Pancreas (tissue), 10 donors: Measurements from ENCODE around the gene ADAMTS4. TPM values are rescaled to one million over a fixed set of nuclear protein-coding genes. Genes with fewer than 3 reads are reported as not detected.
A peak's percentile ranks its signal among the peaks of the same experiment; 100 is the strongest.

Experiments used
- ATAC-seq, 4 donors: fragments of 200-7000 bp; cut with Tn5 transposase; one replicate each; pipeline versions ENCODE4 v1.8.0 to v1.9.1; 2020; ENCODE audit warnings: mild to moderate bottlenecking in 4 of 4, moderate library complexity in 4 of 4
- DNase-seq, 6 donors: peaks; one replicate each; pipeline ENCODE4 v3.0.0-alpha.2; 2020
- FAIRE-seq: peaks from 2 replicates; lab custom pipeline; 2012; peaks lifted over from hg19 to GRCh38; lab: Jason Lieb, UNC
- H3K27ac ChIP-seq, 4 donors: fragments of 200-600 bp; sonication (generic); 1 replicate in 3 of 4; 2 replicates in 1 of 4; pipeline versions ENCODE4 v1.5.0 to v1.8.0; 2020
- H3K27me3 ChIP-seq, 4 donors: fragments of 200-600 bp; one replicate each; pipeline ENCODE4 v1.8.0; 2021
- H3K36me3 ChIP-seq, 3 donors: fragments of 200-600 bp; sonication (generic) in 1 of 3; one replicate each; pipeline versions ENCODE4 v1.5.0 to v1.8.0; 2020 to 2021
- H3K4me1 ChIP-seq, 3 donors: fragments of 200-600 bp; one replicate each; pipeline ENCODE4 v1.8.0; 2021
- H3K4me3 ChIP-seq, 4 donors: fragments of 200-600 bp; sonication (generic) in 2 of 4; one replicate each; pipeline versions ENCODE4 v1.5.0 to v1.8.0; 2020 to 2021
- H3K9me3 ChIP-seq, 4 donors: fragments of 200-600 bp; one replicate each; pipeline ENCODE4 v1.8.0; 2021
- WGBS, 2 donors: extraction: QIAGEN DNeasy Blood & Tissue Kit; methylation state at CpG; one replicate each; pipeline ENCODE4 v1.1.7; 2013; 5-methylcytosine and 5-hydroxymethylcytosine counted together
- intact Hi-C, 3 donors: fragments of 100-400 bp; cut with DNase I; formaldehyde crosslinking; loops; one replicate each; pipeline versions ENCODE4 v1.11.1 to v1.14.2; 2022
- polyA plus RNA-seq, 2 donors: library from polyadenylated mRNA; stranded (reverse); fragments of 200-250 nt; gene quantifications; one replicate each; pipeline ENCODE4 v1.2.3, GENCODE V29; 2013
- total RNA-seq, 6 donors: library from RNA; stranded (reverse); fragmentation: NEBNext Ultra II Directional in 4 of 6; extraction: Animal tissue kit (Norgen Biotek cat#: 25700) in 4 of 6; gene quantifications; one replicate each; pipeline versions ENCODE4 v1.2.1 to v1.2.4, GENCODE V29; 2021 to 2023
- TF ChIP-seq, protein P1 (sequence below), 4 donors: fragments of 200-600 bp; sonication (generic) in 3 of 4; IDR thresholded peaks; one replicate each; pipeline versions ENCODE4 v1.5.0 to v1.8.0; 2021; ENCODE audit warnings: antibody characterized with exemption in 4 of 4
- donor health status: healthy with polysubstance abuse.
- donor health status: DM: no; HTN: no; CAD: no; lungs with moderate emphysema.
- donor health status: DM: no; HTN: no; CAD: no.
- donor health status: control.
- donor health status: control.
- donor health status: Bipolar disorder and iron deficiency.
- donor health status: DM: yes; HTN: yes; CAD: no.
- donor health status: DM: no; HTN: no; CAD: no.
- donor health status: DM: no; HTN: no; CAD: no.
- donor health status: DM: yes; HTN: yes; CAD: no.

The ADAMTS4 gene, protein sequence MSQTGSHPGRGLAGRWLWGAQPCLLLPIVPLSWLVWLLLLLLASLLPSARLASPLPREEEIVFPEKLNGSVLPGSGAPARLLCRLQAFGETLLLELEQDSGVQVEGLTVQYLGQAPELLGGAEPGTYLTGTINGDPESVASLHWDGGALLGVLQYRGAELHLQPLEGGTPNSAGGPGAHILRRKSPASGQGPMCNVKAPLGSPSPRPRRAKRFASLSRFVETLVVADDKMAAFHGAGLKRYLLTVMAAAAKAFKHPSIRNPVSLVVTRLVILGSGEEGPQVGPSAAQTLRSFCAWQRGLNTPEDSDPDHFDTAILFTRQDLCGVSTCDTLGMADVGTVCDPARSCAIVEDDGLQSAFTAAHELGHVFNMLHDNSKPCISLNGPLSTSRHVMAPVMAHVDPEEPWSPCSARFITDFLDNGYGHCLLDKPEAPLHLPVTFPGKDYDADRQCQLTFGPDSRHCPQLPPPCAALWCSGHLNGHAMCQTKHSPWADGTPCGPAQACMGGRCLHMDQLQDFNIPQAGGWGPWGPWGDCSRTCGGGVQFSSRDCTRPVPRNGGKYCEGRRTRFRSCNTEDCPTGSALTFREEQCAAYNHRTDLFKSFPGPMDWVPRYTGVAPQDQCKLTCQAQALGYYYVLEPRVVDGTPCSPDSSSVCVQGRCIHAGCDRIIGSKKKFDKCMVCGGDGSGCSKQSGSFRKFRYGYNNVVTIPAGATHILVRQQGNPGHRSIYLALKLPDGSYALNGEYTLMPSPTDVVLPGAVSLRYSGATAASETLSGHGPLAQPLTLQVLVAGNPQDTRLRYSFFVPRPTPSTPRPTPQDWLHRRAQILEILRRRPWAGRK
- total RNA-seq (1 to 10 TPM; 2.7 to 6.6 (median 4.8) TPM), polyA plus RNA-seq (1 to 10 TPM; 3.7 to 3.9 TPM)

DNA sequence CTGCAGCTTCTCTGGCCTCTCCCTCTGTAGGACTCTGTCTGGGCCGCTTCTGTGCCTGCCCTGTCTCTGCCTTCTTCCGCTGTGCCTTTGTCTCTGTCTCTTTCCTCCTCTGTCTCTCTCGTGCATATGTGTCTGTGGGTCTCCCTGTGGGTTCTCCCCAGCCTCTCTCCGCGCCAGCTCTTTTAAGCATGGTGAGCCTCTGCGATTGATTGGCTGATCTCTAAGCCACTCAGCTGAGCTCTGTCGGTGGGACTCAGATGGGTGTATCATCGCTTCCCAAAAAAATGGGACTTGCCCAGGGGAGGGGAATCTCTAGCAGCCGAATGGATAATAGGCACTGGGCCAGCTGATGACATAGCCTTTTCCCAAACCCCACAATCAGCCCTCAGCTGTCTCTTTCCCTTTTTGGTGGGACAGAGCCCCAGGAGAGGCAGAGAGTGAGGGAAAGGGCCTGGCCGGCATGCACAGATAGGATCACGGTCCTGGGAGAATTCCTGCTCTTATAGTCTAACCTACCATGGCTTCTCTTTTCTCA is at the start of gene ADAMTS4:
Gene ADAMTS4 (minus strand): TSS at position 158 of the 535 bp plus-strand sequence. CDS start 427 bp downstream, outside the sequence.
- no peaks in the 10 kb centered on the region for H3K27me3 ChIP-seq
- peak within 1 kb of the TSS in 2 of 4 donors; percentile 9 to 32 for H3K4me3 ChIP-seq
- DNase-seq (peak in 1 of 6 donors; percentile 32), ATAC-seq (no peak), FAIRE-seq (no peak)
- WGBS, 2 donors: 73 to 76% methylated on average over 11 of the region's 11 CpGs
- H3K9me3 ChIP-seq: no peaks in the 10 kb centered on the region
- no peaks in the 10 kb centered on the region for H3K36me3 ChIP-seq
- peak within 1 kb of the TSS in 2 of 4 donors; percentile 36 to 41 for H3K27ac ChIP-seq
- intact Hi-C loops: loop anchor here in 1 of 3 donors (10.0 kb wide), 1 partner anchor 176 kb away; no protein-coding TSS in a partner anchor
- TF ChIP-seq, protein P1, sequence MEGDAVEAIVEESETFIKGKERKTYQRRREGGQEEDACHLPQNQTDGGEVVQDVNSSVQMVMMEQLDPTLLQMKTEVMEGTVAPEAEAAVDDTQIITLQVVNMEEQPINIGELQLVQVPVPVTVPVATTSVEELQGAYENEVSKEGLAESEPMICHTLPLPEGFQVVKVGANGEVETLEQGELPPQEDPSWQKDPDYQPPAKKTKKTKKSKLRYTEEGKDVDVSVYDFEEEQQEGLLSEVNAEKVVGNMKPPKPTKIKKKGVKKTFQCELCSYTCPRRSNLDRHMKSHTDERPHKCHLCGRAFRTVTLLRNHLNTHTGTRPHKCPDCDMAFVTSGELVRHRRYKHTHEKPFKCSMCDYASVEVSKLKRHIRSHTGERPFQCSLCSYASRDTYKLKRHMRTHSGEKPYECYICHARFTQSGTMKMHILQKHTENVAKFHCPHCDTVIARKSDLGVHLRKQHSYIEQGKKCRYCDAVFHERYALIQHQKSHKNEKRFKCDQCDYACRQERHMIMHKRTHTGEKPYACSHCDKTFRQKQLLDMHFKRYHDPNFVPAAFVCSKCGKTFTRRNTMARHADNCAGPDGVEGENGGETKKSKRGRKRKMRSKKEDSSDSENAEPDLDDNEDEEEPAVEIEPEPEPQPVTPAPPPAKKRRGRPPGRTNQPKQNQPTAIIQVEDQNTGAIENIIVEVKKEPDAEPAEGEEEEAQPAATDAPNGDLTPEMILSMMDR (IDR thresholded peaks at IDR 0.05): no peak
- peaks cover 8 to 11% (median 9%) of the 10 kb centered on the region in 3 donors for H3K4me1 ChIP-seq

DNA sequence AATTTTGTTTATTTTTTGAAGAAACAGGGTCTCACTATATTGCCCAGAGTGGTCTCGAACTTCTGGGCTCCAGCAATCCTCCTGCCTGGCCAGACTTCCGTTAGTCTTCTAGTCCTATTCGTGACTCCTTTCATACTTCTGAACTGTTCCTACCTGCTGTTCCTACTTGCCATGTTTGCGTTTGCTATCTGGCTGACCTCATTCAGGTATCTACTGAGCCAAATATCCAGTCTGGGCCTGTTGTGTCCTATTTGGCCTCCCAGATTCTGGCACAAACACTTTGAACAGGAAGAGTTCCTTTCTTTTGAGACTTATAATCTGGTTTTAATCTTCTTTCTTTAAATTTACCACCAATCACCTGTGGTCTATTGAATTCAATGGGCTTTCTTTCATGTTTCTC is 46.0 kb upstream of the ADAMTS4 start:
- peak overlapping the region; percentile 14 to 58 (median 50) for H3K27ac ChIP-seq
- WGBS, 2 donors: 38% methylated on average over 4 of the region's 4 CpGs

GRCh38 chr1:161242313-161242712 is 43.5 kb upstream of the ADAMTS4 start:
- no peaks in the 10 kb centered on the region for H3K27me3 ChIP-seq
- TF ChIP-seq, protein P1 (IDR thresholded peaks at IDR 0.05): no peak
- H3K9me3 ChIP-seq: no peaks in the 10 kb centered on the region
- intact Hi-C loops: no loop called here
- 78 to 89% methylated on average over 2 of the region's 2 CpGs for WGBS, 2 donors
- H3K27ac ChIP-seq: no peak overlapping the region
- H3K36me3 ChIP-seq: no peaks in the 10 kb centered on the region
- H3K4me1 ChIP-seq: peaks cover 0 to 5% (median 3%) of the 10 kb centered on the region in 3 donors
- no peak overlapping the region for H3K4me3 ChIP-seq
- ATAC-seq (no peak), DNase-seq (no peak), FAIRE-seq (no peak)

More for the DNA sequence above, 46.0 kb upstream of the ADAMTS4 start:
- H3K4me1 ChIP-seq: peaks cover 0 to 5% (median 3%) of the 10 kb centered on the region in 3 donors
- FAIRE-seq (no peak), ATAC-seq (peak; percentile 97 to 100 (median 99)), DNase-seq (peak in 3 of 6 donors; percentile 41 to 69 (median 62))
- no peaks in the 10 kb centered on the region for H3K27me3 ChIP-seq
- H3K9me3 ChIP-seq: no peaks in the 10 kb centered on the region
- TF ChIP-seq, protein P1 (IDR thresholded peaks at IDR 0.05): no peak
- no peak overlapping the region for H3K4me3 ChIP-seq
- intact Hi-C loops: no loop called here
- no peaks in the 10 kb centered on the region for H3K36me3 ChIP-seq

DNA sequence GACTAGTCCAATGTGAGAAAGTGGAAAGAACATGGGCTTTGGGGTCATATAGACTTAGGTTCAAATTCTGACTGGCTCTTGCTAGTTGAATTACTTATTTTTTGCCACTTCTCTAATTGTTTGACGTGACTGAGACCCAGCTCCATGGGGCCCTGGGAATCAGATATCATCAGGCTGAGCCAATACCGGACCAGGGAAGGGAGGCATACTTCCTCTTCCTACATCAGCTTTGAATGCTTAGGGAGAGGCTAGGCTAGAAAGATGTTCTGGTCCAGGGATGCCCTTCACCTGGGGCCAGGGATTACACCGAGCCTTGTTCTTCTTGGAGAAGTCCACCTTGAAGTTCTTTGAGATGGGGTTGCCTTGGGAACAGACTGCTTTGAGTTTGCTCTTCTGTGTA is 42.8 kb upstream of the ADAMTS4 start:
- 80 to 85% methylated on average over 3 of the region's 3 CpGs for WGBS, 2 donors
- ATAC-seq (no peak), FAIRE-seq (no peak), DNase-seq (no peak)
- Histone ChIP-seq H3K27me3 (no peaks in the 10 kb centered on the region), H3K9me3 (no peaks in the 10 kb centered on the region), H3K4me1 (peaks cover 0 to 5% (median 3%) of the 10 kb centered on the region in 3 donors), H3K4me3 (no peak overlapping the region), H3K36me3 (no peaks in the 10 kb centered on the region), H3K27ac (no peak overlapping the region)
- TF ChIP-seq, protein P1 (IDR thresholded peaks at IDR 0.05): no peak
- intact Hi-C loops: no loop called here
